Limb (tissue), 2 donors: Measurements from ENCODE around the gene WDCP.

Experiments
- DNase-seq, 2 donors: peaks; one replicate each; pipeline ENCODE4 v3.0.0-alpha.2; 2016; ENCODE audit errors: extremely low spot score in 2 of 2

The WDCP gene

GRCh38 chr2:24007693-24008092 lies 39.5 kb downstream of the WDCP start:
- DNase-seq: no peak

DNA sequence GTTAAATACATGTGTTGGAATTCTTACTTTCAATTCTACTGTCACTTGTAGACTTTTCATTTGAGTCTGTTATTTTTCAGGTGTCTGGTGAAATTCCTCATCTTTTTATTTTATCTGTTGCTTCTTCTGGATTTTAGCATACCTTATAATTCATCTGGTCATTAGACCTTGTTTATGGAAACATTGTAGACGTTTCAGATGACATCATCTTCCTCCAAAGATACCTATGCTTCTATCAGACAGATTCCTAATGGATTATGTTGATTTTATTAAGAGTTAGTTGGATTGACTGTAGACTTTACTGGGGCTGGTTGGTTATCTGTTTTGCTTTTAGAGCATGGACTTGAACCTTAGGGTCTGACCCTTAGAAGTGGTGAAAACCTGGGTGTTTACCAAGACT lies 52.6 kb downstream of the WDCP start:
- DNase-seq: no peak

DNA sequence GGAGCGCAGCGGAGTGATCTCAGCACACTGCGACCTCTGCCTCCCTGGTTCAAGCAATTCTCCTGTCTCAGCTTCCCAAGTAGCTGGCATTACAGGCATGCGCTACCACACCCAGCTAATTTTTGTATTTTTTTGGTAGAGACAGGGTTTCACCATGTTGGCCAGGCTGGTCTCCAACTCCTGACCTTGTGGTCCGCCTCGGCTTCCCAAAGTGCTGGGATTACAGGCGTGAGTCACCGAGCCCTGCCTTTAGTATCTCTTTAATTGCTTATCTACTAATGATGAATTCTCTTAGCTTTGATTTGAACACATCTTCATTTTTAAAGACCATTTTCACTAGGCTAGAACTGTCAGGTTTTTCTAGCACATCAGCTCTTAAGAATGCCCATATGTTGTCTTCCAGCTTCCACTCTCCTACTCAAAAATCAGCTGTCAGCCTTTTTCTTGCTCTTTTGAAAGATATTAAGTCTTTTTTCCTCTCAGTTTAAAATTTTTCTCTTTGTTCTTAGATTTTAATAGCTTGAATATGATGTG lies 53.4 kb downstream of the WDCP start:
- DNase-seq: no peak

GRCh38 chr2:23992931-23993330 lies 54.3 kb downstream of the WDCP start:
- DNase-seq: no peak

DNA sequence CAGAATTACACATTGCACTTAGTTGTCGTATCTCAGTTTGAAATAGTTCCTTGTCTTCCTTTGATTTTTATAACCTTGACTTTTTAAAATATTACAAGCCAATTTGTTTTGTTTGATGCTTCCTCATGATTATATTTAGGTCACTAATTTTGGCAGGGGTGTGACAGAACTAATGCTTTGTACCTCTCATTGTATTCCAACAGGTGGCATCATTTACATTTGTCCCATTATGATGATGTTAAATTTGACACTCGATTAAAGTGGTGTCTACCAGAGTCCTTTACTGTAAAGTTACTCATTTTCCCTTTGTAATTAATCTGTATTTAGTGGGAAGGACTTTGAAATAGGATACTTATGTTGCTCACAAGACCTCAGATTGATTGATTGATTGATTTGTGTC lies 58.8 kb downstream of the WDCP start:
- DNase-seq: no peak
